CD4-positive, alpha-beta T cell (primary cell): ENCODE measurements around the gene ARID2. TPM values are rescaled to one million over a fixed set of nuclear protein-coding genes. Genes with fewer than 3 reads are reported as not detected.

Source experiments
- ATAC-seq: fragments of 200-7000 bp; cut with Tn5 transposase; one replicate; pipeline ENCODE4 v1.10.0; 2022; ENCODE audit warnings: mild to moderate bottlenecking; ENCODE audit not compliant: poor library complexity
- CTCF ChIA-PET: fragments of 350-600 bp; sonication (Branson Sonifier 250); formaldehyde crosslinking; loops from one replicate; lab custom pipeline; 2021; ENCODE audit warnings: antibody characterized with exemption, inconsistent platforms; lab: Charles Lee
- POLR2A ChIA-PET: fragments of 350-600 bp; sonication (Branson Sonifier 250); formaldehyde crosslinking; loops from one replicate; lab custom pipeline; 2021; ENCODE audit warnings: antibody characterized with exemption, inconsistent platforms; lab: Charles Lee
- DNase-seq, 14 experiments: peaks; one replicate each; pipeline ENCODE4 v3.0.0-alpha.2; 2013 to 2020; ENCODE audit warnings: mixed read lengths in 2 of 14
- H3K27ac ChIP-seq, 2 donors: one replicate each; pipeline versions ENCODE4 v1.5.1 to v1.7.0; 2013; ENCODE audit warnings: low read length in 2 of 2, low read depth in 1 of 2, mild to moderate bottlenecking in 1 of 2
- H3K27me3 ChIP-seq, 2 experiments: 1 replicate in 1 of 2; 2 replicates in 1 of 2; pipeline versions ENCODE4 v1.6.1 to v1.7.0; 2013; ENCODE audit warnings: low read length in 2 of 2, control low read depth in 1 of 2, mild to moderate bottlenecking in 1 of 2, moderate library complexity in 1 of 2; ENCODE audit not compliant: insufficient read depth in 2 of 2, control insufficient read depth in 1 of 2
- H3K36me3 ChIP-seq: one replicate; pipeline ENCODE4 v1.6.1; 2013; ENCODE audit warnings: low read length, control low read depth; ENCODE audit not compliant: insufficient read depth
- H3K4me1 ChIP-seq: one replicate; pipeline ENCODE4 v1.6.1; 2013; ENCODE audit warnings: low read length, control low read depth; ENCODE audit not compliant: insufficient read depth
- H3K4me3 ChIP-seq: one replicate; pipeline ENCODE4 v1.5.1; 2013; ENCODE audit warnings: mild to moderate bottlenecking, low read length, moderate library complexity
- H3K9me3 ChIP-seq, 2 experiments: 1 replicate in 1 of 2; 2 replicates in 1 of 2; pipeline versions ENCODE4 v1.6.1 to v1.7.0; 2013; ENCODE audit warnings: low read length in 2 of 2, mild to moderate bottlenecking in 2 of 2, control low read depth in 1 of 2, moderate library complexity in 1 of 2; ENCODE audit not compliant: control insufficient read depth in 1 of 2, insufficient read depth in 1 of 2
- H3K27ac Mint-ChIP-seq: one replicate; pipeline ENCODE4 v1.8.0; 2020; ENCODE audit warnings: mixed read lengths
- H3K27me3 Mint-ChIP-seq: one replicate; pipeline ENCODE4 v1.8.0; 2021; ENCODE audit warnings: mixed read lengths
- H3K36me3 Mint-ChIP-seq: one replicate; pipeline ENCODE4 v1.8.0; 2021; ENCODE audit warnings: low read depth, mixed read lengths
- H3K4me1 Mint-ChIP-seq: one replicate; pipeline ENCODE4 v1.8.0; 2021; ENCODE audit warnings: low read depth, mixed read lengths
- H3K4me3 Mint-ChIP-seq: one replicate; pipeline ENCODE4 v1.8.0; 2020; ENCODE audit warnings: mild to moderate bottlenecking, mixed read lengths
- H3K9me3 Mint-ChIP-seq: one replicate; pipeline ENCODE4 v1.8.0; 2020; ENCODE audit warnings: mixed read lengths
- CTCF ChIP-seq: fragments of 200-600 bp; IDR thresholded peaks from one replicate; pipeline ENCODE4 v1.8.0; 2022; ENCODE audit warnings: antibody characterized with exemption, mild to moderate bottlenecking
- intact Hi-C, 2 experiments: fragments of 100-400 bp; cut with DNase I in 1 of 2; cut with micrococcal nuclease in 1 of 2; formaldehyde crosslinking; loops; one replicate each; pipeline versions ENCODE4 v1.15.1 to v1.9.0; 2023 to 2025; cut with DNase I, micrococcal nuclease
- total RNA-seq, 174 experiments: library from RNA in 2 of 174; stranded (reverse) in 2 of 174; gene quantifications; one replicate each; pipeline ENCODE4 v1.2.3 and lab custom pipeline; 2021 to 2026

The ARID2 gene
- total RNA-seq, 2 experiments from 2014 or later, result 49.0 to 51.3 TPM

DNA sequence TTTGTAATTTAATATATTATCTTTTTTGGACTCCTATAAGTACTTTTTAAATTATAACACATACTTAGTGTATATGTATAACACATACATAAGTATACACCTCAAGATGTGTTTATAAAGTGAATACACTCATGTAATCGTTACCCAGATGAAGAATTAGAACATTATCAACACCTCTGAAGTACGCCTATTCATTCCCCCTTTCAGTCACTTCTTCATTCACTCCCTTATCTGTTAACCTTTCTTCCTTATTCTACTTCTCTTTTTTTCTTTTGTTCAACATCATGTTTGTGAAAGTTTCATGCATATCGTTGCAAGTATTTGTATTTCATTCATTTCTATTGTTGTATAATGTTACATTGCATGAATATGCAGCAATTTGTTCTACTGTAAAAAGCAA is 98.5 kb downstream of the ARID2 start:
- Mint-ChIP-seq H3K27ac (no peak overlapping the region), H3K4me1 (peaks cover 4% of the 10 kb centered on the region), H3K9me3 (peaks cover 4% of the 10 kb centered on the region), H3K4me3 (no peak overlapping the region), H3K36me3 (peaks cover 87% of the 10 kb centered on the region), H3K27me3 (no peaks in the 10 kb centered on the region)
- intact Hi-C loops, result no loop called here
- no peaks in the 10 kb centered on the region for H3K27me3 ChIP-seq
- ATAC-seq (no peak), DNase-seq (no peak)
- CTCF ChIA-PET, result no interaction called here
- no peaks in the 10 kb centered on the region for H3K4me1 ChIP-seq
- no peak overlapping the region for H3K4me3 ChIP-seq
- POLR2A ChIA-PET, result no interaction called here
- H3K9me3 ChIP-seq, result no peaks in the 10 kb centered on the region
- no peak for TF ChIP-seq CTCF
- peaks cover 33% of the 10 kb centered on the region for H3K36me3 ChIP-seq
- no peak overlapping the region for H3K27ac ChIP-seq

- Histone ChIP-seq H3K4me1 (no peaks in the 10 kb centered on the region), H3K4me3 (no peak overlapping the region), H3K36me3 (peaks cover 29% of the 10 kb centered on the region), H3K9me3 (no peaks in the 10 kb centered on the region), H3K27ac (no peak overlapping the region), H3K27me3 (no peaks in the 10 kb centered on the region)
- Mint-ChIP-seq H3K9me3 (peaks cover 4% of the 10 kb centered on the region), H3K4me1 (peaks cover 6% of the 10 kb centered on the region), H3K27me3 (no peaks in the 10 kb centered on the region), H3K4me3 (no peak overlapping the region), H3K36me3 (peaks cover 87% of the 10 kb centered on the region), H3K27ac (no peak overlapping the region)
- DNase-seq (no peak), ATAC-seq (no peak)
- CTCF ChIA-PET, result no interaction called here
- no peak for TF ChIP-seq CTCF
- POLR2A ChIA-PET, result no interaction called here
- intact Hi-C loops, result no loop called here
These were observed 98.9 kb downstream of the ARID2 start for GRCh38 chr12:45828402-45828801.

- Mint-ChIP-seq H3K4me1 (peaks cover 12% of the 10 kb centered on the region), H3K4me3 (no peak overlapping the region), H3K9me3 (peaks cover 4% of the 10 kb centered on the region), H3K27me3 (no peaks in the 10 kb centered on the region), H3K27ac (no peak overlapping the region), H3K36me3 (peaks cover 79% of the 10 kb centered on the region)
- H3K27ac ChIP-seq, result no peak overlapping the region
- no peaks in the 10 kb centered on the region for H3K27me3 ChIP-seq
- DNase-seq, result no peak
- H3K9me3 ChIP-seq, result no peaks in the 10 kb centered on the region
- ChIA-PET POLR2A (no interaction called here), CTCF (no interaction called here)
- no peaks in the 10 kb centered on the region for H3K4me1 ChIP-seq
- intact Hi-C loops, result no loop called here
- TF ChIP-seq CTCF, result no peak
- H3K36me3 ChIP-seq, result peaks cover 25% of the 10 kb centered on the region
- ATAC-seq, result no peak
- no peak overlapping the region for H3K4me3 ChIP-seq
These were observed 102.1 kb downstream of the ARID2 start for GRCh38 chr12:45831590-45831989.
